Suprapubic skin (tissue), 4 donors: ENCODE measurements around the gene PTPRJ. TPM values are rescaled to one million over a fixed set of nuclear protein-coding genes. Genes with fewer than 3 reads are reported as not detected.

ENCODE experiments used
- DNase-seq, 2 donors: peaks; one replicate each; pipeline ENCODE4 v3.0.0-alpha.2; 2019; ENCODE audit warnings: low spot score in 2 of 2
- H3K27ac ChIP-seq: fragments of 200-600 bp; sonication (generic); one replicate; pipeline ENCODE4 v1.5.1; 2019
- H3K27me3 ChIP-seq: fragments of 200-600 bp; sonication (generic); one replicate; pipeline ENCODE4 v1.5.1; 2019
- H3K36me3 ChIP-seq: fragments of 200-600 bp; sonication (generic); one replicate; pipeline ENCODE4 v1.5.1; 2019
- H3K4me1 ChIP-seq: fragments of 200-600 bp; sonication (generic); one replicate; pipeline ENCODE4 v1.5.1; 2019
- H3K4me3 ChIP-seq: fragments of 200-600 bp; sonication (generic); one replicate; pipeline ENCODE4 v1.5.1; 2019; ENCODE audit warnings: mild to moderate bottlenecking
- H3K9me3 ChIP-seq: fragments of 200-600 bp; sonication (generic); one replicate; pipeline ENCODE4 v1.5.1; 2019
- EP300 ChIP-seq: sonication (generic); formaldehyde crosslinking; IDR thresholded peaks from one replicate; pipeline ENCODE4 v1.6.1; 2017; ENCODE audit warnings: antibody characterized with exemption
- POLR2A ChIP-seq, 2 donors: fragments of 450-650 bp; IDR thresholded peaks; one replicate each; pipeline ENCODE4 v1.6.1; 2017; ENCODE audit warnings: antibody characterized with exemption in 2 of 2, mild to moderate bottlenecking in 2 of 2, moderate library complexity in 2 of 2
- POLR2AphosphoS5 ChIP-seq, 3 donors: sonication (generic); formaldehyde crosslinking; IDR thresholded peaks; one replicate each; pipeline ENCODE4 v1.6.1; 2017; ENCODE audit warnings: antibody characterized with exemption in 3 of 3
- WGBS: methylation state at CpG from one replicate; pipeline ENCODE4 v1.1.5; 2018; 5-methylcytosine and 5-hydroxymethylcytosine counted together
- total RNA-seq, 4 donors: library from RNA; depleted of rRNA; stranded (reverse); fragments of >200 nt; gene quantifications; one replicate each; pipeline ENCODE4 v1.1.0, GENCODE V29; 2016
- TF ChIP-seq, protein P1 (sequence below), 2 donors: fragments of 200-600 bp in 1 of 2; fragments of 450-650 bp in 1 of 2; sonication (generic) in 1 of 2; IDR thresholded peaks; one replicate each; pipeline ENCODE4 v1.5.1; 2016 to 2019; ENCODE audit warnings: antibody characterized with exemption in 2 of 2, mild to moderate bottlenecking in 1 of 2, moderate library complexity in 1 of 2

The PTPRJ gene
- total RNA-seq, 4 donors from 2014 or later, result 4.0 to 15.5 (median 13.1) TPM

DNA sequence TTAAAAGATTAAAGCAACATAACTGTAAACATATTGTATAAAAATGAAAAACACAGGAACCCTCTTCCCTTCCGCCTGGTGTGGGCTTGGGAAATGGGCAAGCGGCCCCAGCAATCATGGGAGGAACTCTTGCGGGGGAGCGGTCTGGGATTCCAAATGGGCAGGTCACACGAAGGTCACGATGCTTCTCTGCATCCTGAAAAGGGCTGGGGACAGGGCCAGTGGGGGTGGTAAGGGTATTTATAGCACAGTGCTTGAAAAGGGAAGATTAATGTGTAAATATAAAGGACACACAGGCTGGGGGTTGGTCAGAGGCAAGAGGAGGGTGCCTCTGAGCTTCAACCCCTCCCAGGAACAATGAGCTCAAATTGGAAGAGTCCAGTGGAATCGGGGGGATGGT, 189.4 kb downstream of the PTPRJ start:
- no peaks in the 10 kb centered on the region for H3K9me3 ChIP-seq
- peaks cover 5% of the 10 kb centered on the region for H3K4me1 ChIP-seq
- TF ChIP-seq, protein P1, sequence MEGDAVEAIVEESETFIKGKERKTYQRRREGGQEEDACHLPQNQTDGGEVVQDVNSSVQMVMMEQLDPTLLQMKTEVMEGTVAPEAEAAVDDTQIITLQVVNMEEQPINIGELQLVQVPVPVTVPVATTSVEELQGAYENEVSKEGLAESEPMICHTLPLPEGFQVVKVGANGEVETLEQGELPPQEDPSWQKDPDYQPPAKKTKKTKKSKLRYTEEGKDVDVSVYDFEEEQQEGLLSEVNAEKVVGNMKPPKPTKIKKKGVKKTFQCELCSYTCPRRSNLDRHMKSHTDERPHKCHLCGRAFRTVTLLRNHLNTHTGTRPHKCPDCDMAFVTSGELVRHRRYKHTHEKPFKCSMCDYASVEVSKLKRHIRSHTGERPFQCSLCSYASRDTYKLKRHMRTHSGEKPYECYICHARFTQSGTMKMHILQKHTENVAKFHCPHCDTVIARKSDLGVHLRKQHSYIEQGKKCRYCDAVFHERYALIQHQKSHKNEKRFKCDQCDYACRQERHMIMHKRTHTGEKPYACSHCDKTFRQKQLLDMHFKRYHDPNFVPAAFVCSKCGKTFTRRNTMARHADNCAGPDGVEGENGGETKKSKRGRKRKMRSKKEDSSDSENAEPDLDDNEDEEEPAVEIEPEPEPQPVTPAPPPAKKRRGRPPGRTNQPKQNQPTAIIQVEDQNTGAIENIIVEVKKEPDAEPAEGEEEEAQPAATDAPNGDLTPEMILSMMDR (IDR thresholded peaks at IDR 0.05), result no peak
- TF ChIP-seq POLR2A (IDR thresholded peaks at IDR 0.05), result no peak
- no peak for TF ChIP-seq POLR2AphosphoS5 (IDR thresholded peaks at IDR 0.05)
- no peak for TF ChIP-seq EP300
- WGBS, result 78% methylated on average over 7 of the region's 7 CpGs
- H3K27me3 ChIP-seq, result no peaks in the 10 kb centered on the region
- H3K4me3 ChIP-seq, result no peak overlapping the region
- no peak for DNase-seq
- no peak overlapping the region for H3K27ac ChIP-seq
- peaks cover 2% of the 10 kb centered on the region for H3K36me3 ChIP-seq

DNA sequence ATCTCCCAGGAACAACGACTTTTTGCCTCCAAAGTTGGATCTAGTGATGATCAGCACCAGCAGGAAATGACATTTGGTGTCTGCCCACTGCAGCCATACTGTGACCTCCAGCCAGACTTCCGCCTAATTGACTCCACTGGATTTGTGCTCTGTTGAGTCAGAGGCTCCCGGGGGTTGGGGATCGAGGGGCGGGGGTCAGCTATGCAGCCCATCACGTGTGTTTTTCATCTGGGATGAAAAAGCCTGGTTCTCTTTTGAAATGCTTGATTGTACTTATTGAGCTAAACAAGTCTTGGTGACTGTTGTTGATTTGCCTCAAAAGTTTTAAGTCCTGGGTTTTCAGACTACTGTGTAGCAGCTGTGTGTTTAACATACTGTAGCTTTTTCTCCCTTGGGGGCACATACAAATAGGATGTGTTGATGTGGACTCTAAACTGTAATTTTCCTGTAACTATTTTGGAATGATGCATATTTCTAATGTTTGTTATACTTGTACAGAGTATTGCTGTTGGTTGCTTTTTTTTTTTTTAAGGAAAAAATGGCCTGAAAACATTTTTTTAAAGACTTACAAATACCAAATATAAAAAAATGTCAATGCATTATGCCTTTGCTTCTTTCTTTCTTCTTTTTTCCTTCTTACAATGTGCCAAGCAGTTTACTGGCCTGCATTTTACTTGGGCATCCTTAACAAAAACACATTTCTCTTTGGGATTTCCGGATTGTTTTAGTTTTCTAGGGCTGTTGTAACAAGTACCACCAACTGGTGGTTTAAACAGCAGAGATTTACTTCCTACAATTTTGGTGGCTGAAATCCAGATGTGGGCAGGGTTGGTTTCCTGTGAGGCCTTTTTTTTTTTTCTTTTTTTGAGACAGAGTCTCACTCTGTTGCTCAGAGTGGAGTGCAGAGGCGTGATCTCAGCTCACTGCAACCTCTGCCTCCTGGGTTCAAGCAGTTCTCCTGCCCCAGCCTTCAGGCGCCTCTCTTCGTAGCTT, 190.2 kb downstream of the PTPRJ start:
- no peaks in the 10 kb centered on the region for H3K27me3 ChIP-seq
- H3K4me1 ChIP-seq, result peaks cover 5% of the 10 kb centered on the region
- TF ChIP-seq POLR2AphosphoS5 (IDR thresholded peaks at IDR 0.05) (no peak), EP300 (no peak), POLR2A (IDR thresholded peaks at IDR 0.05) (no peak)
- TF ChIP-seq, protein P1 (IDR thresholded peaks at IDR 0.05), result no peak
- WGBS, result 41% methylated on average over 6 of the region's 10 CpGs
- no peak for DNase-seq
- H3K9me3 ChIP-seq, result no peaks in the 10 kb centered on the region
- no peak overlapping the region for H3K27ac ChIP-seq
- H3K4me3 ChIP-seq, result no peak overlapping the region
- peaks cover 2% of the 10 kb centered on the region for H3K36me3 ChIP-seq

DNA sequence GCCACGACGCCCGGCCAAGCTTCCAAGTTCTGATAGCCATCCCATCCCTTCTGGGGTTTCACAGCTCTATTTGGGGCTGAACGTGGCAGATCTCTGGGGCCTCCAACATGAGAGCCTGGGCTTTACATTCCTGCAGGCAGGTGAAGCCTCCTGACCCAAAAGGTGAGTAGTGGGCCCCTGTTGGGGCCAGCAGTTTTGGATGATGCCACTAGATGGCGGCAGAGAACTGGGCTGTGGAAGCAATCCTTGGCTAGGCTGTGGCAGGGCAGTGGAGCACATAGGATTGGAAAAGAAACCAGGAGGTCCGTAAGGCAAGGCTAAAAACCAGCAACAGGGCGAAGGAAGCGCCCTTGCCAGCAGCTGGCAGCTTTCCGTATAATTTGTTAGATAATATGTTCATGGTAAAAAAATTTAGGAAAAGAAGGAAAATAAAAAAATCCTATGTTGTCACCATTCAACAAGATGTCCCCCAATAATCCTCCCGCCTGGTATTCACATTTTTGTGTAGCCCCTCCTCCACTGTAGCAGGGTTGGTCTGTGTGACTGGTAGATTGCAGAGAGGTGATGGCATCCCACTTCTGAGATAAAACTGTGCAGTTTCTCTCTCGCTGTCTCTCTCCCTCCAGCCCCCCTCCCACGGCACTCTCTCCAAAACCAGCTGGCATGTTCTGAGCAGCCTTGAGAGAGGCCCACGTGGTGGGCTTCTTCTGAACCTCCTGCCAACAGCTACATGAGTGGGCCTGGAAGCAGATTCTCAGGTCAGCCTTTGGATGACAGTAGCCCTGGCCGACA, 192.7 kb downstream of the PTPRJ start:
- no peak overlapping the region for H3K4me3 ChIP-seq
- H3K27ac ChIP-seq, result no peak overlapping the region
- no peaks in the 10 kb centered on the region for H3K27me3 ChIP-seq
- H3K9me3 ChIP-seq, result no peaks in the 10 kb centered on the region
- DNase-seq, result no peak
- TF ChIP-seq POLR2AphosphoS5 (IDR thresholded peaks at IDR 0.05), result no peak
- TF ChIP-seq, protein P1 (IDR thresholded peaks at IDR 0.05), result peak; percentile 60 to 89
- H3K36me3 ChIP-seq, result no peaks in the 10 kb centered on the region
- peaks cover 5% of the 10 kb centered on the region for H3K4me1 ChIP-seq
- 39% methylated on average over 14 of the region's 14 CpGs for WGBS

DNA sequence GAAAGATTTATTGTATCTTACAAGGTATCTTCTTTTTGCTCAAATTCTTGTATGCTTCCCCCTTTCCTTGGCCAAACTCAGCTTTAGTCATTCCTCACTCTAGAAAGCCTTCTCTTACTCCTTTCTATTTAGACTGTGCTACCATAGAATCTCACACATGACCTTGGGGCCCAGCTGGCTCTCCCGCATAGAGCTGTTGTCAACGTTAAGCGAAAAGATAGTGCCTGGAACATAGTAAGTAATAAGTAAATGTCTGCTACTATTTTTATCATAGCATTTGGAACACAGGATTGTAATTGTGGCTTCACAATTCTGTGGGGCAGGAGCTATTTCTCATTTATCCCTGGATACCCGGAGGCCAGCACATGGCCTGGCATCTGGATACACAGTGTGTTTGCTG, 197.3 kb downstream of the PTPRJ start:
- H3K9me3 ChIP-seq, result no peaks in the 10 kb centered on the region
- no peaks in the 10 kb centered on the region for H3K4me1 ChIP-seq
- no peak overlapping the region for H3K27ac ChIP-seq
- no peaks in the 10 kb centered on the region for H3K27me3 ChIP-seq
- WGBS, result 77% methylated on average over 4 of the region's 4 CpGs
- H3K4me3 ChIP-seq, result no peak overlapping the region
- TF ChIP-seq POLR2AphosphoS5 (IDR thresholded peaks at IDR 0.05), result no peak
- no peak for TF ChIP-seq POLR2A (IDR thresholded peaks at IDR 0.05)
- TF ChIP-seq, protein P1 (IDR thresholded peaks at IDR 0.05), result no peak
- no peak for TF ChIP-seq EP300
- no peaks in the 10 kb centered on the region for H3K36me3 ChIP-seq
- DNase-seq, result no peak

DNA sequence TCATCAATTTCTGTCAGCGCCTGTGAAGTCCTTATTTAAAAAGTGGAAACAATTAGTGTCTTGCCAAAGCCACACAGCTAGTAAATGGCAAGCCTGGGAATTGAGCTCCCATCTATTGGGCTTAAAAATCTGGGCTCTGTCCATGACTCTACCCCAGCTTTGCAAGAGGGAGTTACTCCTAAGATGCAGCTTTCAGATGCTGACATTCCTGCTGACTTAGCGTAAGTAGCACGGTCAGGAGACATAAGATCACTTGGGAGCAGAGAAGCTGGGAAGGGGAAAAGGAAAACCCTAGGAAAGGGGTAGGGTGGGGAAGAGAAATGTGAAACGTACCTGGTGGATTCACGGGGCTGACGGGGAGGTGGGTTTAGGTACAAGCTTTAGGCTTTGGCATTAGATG, 200.3 kb downstream of the PTPRJ start:
- Histone ChIP-seq H3K4me3 (no peak overlapping the region), H3K27me3 (no peaks in the 10 kb centered on the region), H3K36me3 (no peaks in the 10 kb centered on the region), H3K4me1 (no peaks in the 10 kb centered on the region), H3K9me3 (no peaks in the 10 kb centered on the region), H3K27ac (no peak overlapping the region)
- 83% methylated on average over 6 of the region's 6 CpGs for WGBS
- TF ChIP-seq, protein P1 (IDR thresholded peaks at IDR 0.05), result no peak
- TF ChIP-seq POLR2AphosphoS5 (IDR thresholded peaks at IDR 0.05), result no peak
- TF ChIP-seq POLR2A (IDR thresholded peaks at IDR 0.05), result no peak
- no peak for TF ChIP-seq EP300
- DNase-seq, result no peak
